Mucosa of rectum (tissue), 2 donors: ENCODE results near the gene ZMAT2.
A peak's percentile ranks its signal among the peaks of the same experiment; 100 is the strongest.
"Not testable (repeated sequence)": the region's sequence is repeated elsewhere in the genome, so short reads cannot be mapped to it uniquely, and the experiment has no call there.

Source experiments
- H3K27ac ChIP-seq, 2 donors: one replicate each; pipeline ENCODE4 v1.7.0; 2013; ENCODE audit warnings: inconsistent platforms in 2 of 2, low read depth in 2 of 2, low read length in 2 of 2
- H3K27me3 ChIP-seq, 2 donors: one replicate each; pipeline ENCODE4 v1.7.0; 2013; ENCODE audit warnings: low read length in 2 of 2; ENCODE audit not compliant: control insufficient read depth in 2 of 2, insufficient read depth in 2 of 2
- H3K36me3 ChIP-seq, 2 donors: one replicate each; pipeline ENCODE4 v1.7.0; 2013; ENCODE audit warnings: low read length in 2 of 2; ENCODE audit not compliant: control insufficient read depth in 2 of 2, insufficient read depth in 2 of 2
- H3K4me1 ChIP-seq, 2 donors: one replicate each; pipeline ENCODE4 v1.7.0; 2013; ENCODE audit warnings: low read length in 2 of 2, mild to moderate bottlenecking in 1 of 2; ENCODE audit not compliant: control insufficient read depth in 2 of 2, insufficient read depth in 2 of 2
- H3K4me3 ChIP-seq, 2 donors: one replicate each; pipeline ENCODE4 v1.7.0; 2013; ENCODE audit warnings: low read length in 2 of 2
- H3K9ac ChIP-seq, 2 donors: one replicate each; pipeline ENCODE4 v1.7.0; 2013; ENCODE audit warnings: low read length in 2 of 2, low read depth in 1 of 2, mild to moderate bottlenecking in 1 of 2
- H3K9me3 ChIP-seq, 2 donors: one replicate each; pipeline ENCODE4 v1.7.0; 2013; ENCODE audit warnings: low read length in 2 of 2; ENCODE audit not compliant: control insufficient read depth in 2 of 2
- donor health status: healthy.
- donor health status: Normal muscosa, but diverticular disease.

Gene ZMAT2, protein sequence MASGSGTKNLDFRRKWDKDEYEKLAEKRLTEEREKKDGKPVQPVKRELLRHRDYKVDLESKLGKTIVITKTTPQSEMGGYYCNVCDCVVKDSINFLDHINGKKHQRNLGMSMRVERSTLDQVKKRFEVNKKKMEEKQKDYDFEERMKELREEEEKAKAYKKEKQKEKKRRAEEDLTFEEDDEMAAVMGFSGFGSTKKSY

DNA sequence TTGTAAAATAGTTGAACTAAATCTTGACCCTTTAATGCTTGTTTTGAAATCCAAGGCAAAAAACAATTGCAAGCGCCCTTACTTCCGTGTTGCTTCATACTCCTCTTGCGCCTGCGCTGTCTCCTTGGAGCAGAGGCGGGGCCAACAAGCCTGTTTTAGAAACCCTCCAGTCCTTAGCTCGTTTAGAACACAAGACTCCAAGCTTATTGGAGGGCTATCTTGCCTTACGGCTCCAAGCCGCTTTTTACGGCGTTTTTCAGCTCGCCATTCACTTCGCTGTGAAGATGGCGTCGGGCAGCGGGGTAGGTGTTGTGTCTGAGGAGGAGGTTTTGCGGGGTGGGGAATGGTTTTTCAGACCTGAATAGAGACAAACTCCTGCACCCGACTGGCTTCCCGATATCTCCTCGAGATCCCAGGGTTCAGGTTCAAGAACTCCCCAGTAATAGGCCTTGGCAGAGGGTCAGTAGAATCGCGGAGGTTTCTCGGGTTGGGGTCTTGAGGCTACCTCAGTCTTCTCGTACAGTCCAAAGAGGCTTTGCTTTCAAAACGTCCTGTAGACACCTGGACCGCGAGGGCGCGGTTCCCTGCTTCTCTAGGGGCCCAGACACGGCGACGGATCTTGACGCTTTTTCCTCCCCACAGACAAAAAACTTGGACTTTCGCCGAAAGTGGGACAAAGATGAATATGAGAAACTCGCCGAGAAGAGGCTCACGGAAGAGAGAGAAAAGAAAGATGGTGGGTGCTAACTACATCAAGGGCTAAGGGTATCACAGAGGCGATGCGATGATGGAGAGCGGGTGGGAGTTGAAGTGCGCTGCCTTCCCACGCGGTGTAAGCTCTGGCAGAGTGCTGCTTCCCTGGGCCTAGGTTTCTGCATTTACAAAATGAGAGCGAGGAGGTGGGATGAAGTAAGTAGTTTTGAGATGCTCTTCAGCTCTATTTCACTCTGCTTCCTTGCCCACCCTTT is at the start of gene ZMAT2:
ZMAT2 (plus strand) TSS at position 271 of the 968 bp plus-strand sequence; CDS start at position 285, 14 bp downstream.
- Histone ChIP-seq H3K9ac (peak within 1 kb of the TSS; percentile 76 to 96), H3K27me3 (no peaks in the 10 kb centered on the region), H3K4me1 (peaks cover 11 to 13% of the 10 kb centered on the region in 2 donors), H3K4me3 (peak within 1 kb of the TSS; percentile 96 to 99), H3K36me3 (peaks cover 69 to 75% of the 10 kb centered on the region in 2 donors), H3K9me3 (no peaks in the 10 kb centered on the region), H3K27ac (peak within 1 kb of the TSS in 1 of 2 donors; percentile 67)

DNA sequence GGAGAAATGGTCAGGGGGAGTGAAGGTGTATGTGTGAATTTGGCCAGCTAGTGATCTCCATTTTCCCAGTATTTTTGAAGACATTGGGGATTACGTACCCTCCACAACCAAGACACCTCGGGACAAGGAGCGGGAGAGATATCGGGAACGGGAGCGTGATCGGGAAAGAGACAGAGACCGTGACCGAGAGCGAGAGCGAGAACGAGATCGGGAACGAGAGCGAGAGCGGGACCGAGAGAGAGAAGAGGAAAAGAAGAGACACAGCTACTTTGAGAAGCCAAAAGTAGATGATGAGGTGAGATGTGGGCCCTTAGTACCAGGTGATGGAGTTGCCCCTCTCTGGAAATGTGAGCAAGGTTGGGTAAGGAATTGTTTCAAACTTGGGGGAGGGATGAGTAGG is 41.4 kb upstream of the ZMAT2 start:
- H3K9me3 ChIP-seq = no peaks in the 10 kb centered on the region
- H3K4me1 ChIP-seq = no peaks in the 10 kb centered on the region
- H3K27ac ChIP-seq = no peak overlapping the region
- no peaks in the 10 kb centered on the region for H3K27me3 ChIP-seq
- no peak overlapping the region for H3K9ac ChIP-seq
- no peak overlapping the region for H3K4me3 ChIP-seq
- peaks cover 76 to 90% of the 10 kb centered on the region in 2 donors for H3K36me3 ChIP-seq

DNA sequence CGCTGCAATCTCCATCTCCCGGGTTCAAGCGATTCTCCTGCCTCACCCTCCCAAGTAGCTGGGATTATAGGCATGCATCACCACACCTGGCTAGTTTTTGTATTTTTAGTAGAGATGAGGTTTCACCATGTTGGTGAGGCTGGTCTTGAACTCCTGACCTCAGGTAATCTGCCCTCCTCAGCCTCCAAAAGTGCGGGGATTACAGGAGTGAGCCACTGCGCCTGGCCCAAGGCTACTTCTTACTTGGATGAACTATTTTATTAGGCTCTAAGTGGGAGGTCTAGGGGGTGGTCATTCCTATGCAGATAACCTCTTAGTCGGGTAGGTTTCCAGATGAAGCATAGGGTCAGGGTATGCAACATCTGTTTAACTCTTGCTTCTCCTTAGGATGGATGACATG is 39.9 kb upstream of the ZMAT2 start:
- not testable (repeated sequence) for H3K9ac ChIP-seq, H3K4me1 ChIP-seq, H3K27ac ChIP-seq, H3K9me3 ChIP-seq, H3K27me3 ChIP-seq, H3K4me3 ChIP-seq
- H3K36me3 ChIP-seq = peaks cover 61 to 75% of the 10 kb centered on the region in 2 donors

DNA sequence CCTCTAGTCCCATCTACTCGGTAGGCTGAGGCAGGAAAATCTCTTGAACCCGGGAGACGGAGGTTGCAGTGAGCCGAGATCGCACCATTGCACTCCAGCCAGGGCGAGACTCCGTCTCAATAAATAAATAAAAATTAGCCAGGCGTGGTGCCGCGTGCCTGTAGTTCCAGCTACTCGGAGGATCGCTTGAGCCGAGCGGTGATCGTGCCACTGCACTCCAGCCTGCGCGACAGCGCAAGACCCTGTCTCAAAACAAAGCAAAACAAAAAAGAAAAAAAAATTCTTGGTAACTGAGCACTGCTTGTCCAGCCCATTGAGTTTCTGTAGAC is 36.3 kb upstream of the ZMAT2 start:
- Histone ChIP-seq H3K27ac (peak overlapping the region; percentile 97 to 98), H3K4me3 (peak overlapping the region; percentile 91 to 99), H3K4me1 (peaks cover 5 to 6% of the 10 kb centered on the region in 2 donors), H3K9ac (peak overlapping the region; percentile 82 to 99), H3K36me3 (peaks cover 42 to 53% of the 10 kb centered on the region in 2 donors), H3K9me3 (no peaks in the 10 kb centered on the region), H3K27me3 (no peaks in the 10 kb centered on the region)

DNA sequence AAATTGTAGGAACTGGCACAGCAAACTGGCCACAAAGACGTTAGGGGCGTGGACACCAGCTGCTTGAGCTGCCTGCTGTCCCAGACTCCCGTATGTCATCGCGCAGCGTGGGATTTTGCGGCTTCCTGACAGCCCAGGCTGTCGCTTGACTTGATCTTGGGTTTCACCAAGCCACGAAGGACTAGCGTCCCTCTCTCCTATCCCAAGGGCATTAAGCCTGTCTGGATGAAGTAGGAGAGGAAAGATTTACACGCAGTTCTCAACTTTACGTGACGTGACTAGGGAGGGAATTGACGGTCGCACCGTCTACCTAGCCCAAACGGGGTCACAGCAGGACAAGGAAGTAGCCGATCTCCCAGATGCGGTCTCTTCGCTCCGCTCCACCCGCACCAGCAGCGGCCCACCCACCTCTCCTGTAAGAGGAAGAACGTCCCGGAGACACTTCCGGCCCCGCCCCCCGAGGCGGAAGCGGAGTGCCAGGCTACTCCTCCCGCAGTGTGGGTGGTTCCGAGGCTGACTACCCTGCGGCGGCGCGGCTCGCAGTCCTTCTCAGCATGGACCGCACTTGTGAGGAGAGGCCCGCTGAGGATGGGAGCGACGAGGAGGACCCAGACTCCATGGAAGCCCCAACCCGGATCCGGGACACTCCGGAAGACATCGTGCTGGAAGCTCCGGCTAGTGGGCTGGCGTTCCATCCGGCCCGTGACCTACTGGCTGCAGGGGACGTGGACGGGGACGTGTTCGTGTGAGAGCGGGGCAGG is 35.7 kb upstream of the ZMAT2 start, which contains the start of gene WDR55:
WDR55 (plus strand) TSS at position 546 of the 761 bp plus-strand sequence; CDS start at position 555, 9 bp downstream.
- Histone ChIP-seq H3K4me3 (peak within 1 kb of the TSS; percentile 91 to 99), H3K9me3 (no peaks in the 10 kb centered on the region), H3K36me3 (peaks cover 42 to 53% of the 10 kb centered on the region in 2 donors), H3K9ac (peak within 1 kb of the TSS; percentile 82 to 99), H3K27me3 (no peaks in the 10 kb centered on the region), H3K27ac (peak within 1 kb of the TSS; percentile 97 to 98), H3K4me1 (peaks cover 5 to 6% of the 10 kb centered on the region in 2 donors)

DNA sequence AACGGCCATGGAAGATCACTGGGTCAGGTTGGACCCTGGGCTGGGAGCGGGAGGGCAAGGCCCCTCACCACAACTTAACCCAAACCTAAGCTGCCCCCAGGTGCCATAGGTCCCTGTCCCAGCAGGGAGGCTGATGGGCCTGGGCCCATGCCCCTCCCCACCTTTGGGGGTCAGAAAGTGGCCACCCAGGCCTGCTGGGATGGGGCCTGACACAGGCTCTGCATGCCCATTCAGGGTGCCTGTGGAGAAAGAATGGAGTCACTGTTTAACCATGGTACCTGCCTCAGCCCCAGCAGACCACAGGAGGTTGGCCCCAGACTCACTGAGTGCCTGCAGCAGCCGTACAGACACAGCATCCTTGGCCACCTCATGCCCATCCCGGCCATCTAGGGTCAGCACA is 29.2 kb upstream of the ZMAT2 start:
- not testable (repeated sequence) for H3K9ac ChIP-seq, H3K9me3 ChIP-seq, H3K27me3 ChIP-seq, H3K4me3 ChIP-seq, H3K4me1 ChIP-seq
- H3K36me3 ChIP-seq = peaks cover 52 to 55% of the 10 kb centered on the region in 2 donors
- H3K27ac ChIP-seq = peak overlapping the region in 1 of 2 donors; percentile 52

DNA sequence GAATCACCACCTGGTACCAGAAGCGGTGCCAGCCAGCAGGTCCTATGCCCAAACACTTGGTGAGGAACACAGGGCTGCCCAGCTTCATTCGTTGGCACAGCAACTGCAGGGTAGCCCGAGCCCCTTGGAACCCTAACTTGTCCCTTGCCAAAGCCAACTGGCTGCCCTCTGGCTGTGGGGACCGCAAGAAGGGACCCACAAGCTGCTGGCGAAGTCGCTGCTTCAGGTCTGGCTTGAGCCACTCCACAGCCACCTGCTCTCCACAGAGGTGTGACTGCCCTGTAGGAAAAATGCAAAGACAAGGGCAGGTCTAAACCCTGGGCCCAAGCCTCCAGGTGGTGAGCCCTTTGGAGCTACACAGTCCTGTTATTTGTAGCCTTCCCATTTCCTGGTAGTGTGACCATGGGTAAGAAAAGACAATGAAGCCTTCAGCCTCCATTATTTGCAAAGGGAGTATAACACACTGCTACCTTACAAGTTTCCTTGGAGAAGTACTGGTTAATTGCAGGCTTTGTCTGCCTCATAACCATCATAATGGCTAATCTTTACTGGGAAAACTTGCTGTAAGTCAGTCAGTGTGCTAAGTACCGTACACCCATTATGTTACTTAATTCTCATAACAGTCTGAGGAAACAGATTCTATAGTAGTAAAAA is 28.6 kb upstream of the ZMAT2 start:
- Histone ChIP-seq H3K4me3 (no peak overlapping the region), H3K27me3 (no peaks in the 10 kb centered on the region), H3K9me3 (no peaks in the 10 kb centered on the region), H3K4me1 (peaks cover 0 to 9% of the 10 kb centered on the region in 2 donors), H3K36me3 (peaks cover 58 to 60% of the 10 kb centered on the region in 2 donors), H3K9ac (peak overlapping the region in 1 of 2 donors; percentile 28), H3K27ac (peak overlapping the region; percentile 52 to 60)

DNA sequence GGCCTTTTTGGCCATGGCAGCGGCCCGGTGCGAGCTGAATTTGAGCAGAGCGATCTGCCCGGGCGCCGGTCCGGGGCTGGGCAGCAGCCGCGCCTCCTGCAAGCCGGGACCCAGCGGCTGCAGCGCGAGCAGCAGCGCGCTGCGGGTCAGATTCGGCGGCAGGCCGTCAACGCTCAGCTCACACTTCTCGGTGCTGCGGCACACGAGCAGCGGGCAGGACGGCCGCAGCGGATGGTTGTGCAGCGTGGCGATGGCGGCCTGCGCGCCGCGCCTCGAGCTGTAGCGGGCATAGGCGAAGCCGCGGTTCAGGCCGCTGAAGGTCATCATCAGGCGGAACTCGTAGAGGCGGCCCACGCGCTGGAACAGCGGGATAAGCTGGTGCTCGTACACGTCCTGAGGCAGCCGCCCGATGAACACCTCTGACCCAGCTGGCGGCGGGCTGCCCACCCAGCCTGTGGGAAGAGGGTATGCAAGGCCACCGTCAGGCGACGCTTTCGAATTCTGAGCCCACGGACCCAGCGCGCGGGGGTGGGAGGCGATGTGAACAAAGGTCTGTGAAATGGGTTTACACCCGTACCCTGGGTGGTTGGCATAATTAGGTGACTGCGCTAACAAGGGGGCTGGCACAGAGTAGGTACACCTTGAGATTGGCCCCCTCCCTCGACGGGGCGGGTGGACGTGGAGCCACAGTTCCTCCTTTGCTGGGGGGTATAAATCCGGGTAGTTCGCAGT is 27.6 kb upstream of the ZMAT2 start:
- Histone ChIP-seq H3K4me3 (no peak overlapping the region), H3K4me1 (peaks cover 0 to 9% of the 10 kb centered on the region in 2 donors), H3K27ac (peak overlapping the region; percentile 25 to 52), H3K36me3 (peaks cover 68 to 70% of the 10 kb centered on the region in 2 donors), H3K9me3 (no peaks in the 10 kb centered on the region), H3K9ac (no peak overlapping the region), H3K27me3 (no peaks in the 10 kb centered on the region)
